A673 (cell line): ENCODE data around the gene SNRNP70. TPM values are rescaled to one million over a fixed set of nuclear protein-coding genes. Genes with fewer than 3 reads are reported as not detected.

Experiments used
- BruUV-seq: library from RNA; stranded (reverse); fragments of 400-500 nt; replicated peaks from 2 replicates; lab custom pipeline; 2021; lab: Mats Ljungman, UMichigan
- CTCF ChIA-PET: fragments of 300-600 bp; sonication (Branson Sonifier 250); formaldehyde crosslinking; loops from one replicate; lab custom pipeline; 2022; ENCODE audit warnings: antibody characterized with exemption; lab: Charles Lee
- POLR2A ChIA-PET: fragments of 300-600 bp; sonication (Branson Sonifier 250); formaldehyde crosslinking; loops from one replicate; lab custom pipeline; 2022; ENCODE audit warnings: antibody characterized with exemption; ENCODE audit not compliant: low non-redundant PET; lab: Charles Lee
- DNase-seq: peaks from one replicate; pipeline ENCODE4 v3.0.0-alpha.2; 2015; ENCODE audit warnings: low spot score
- H3K27ac ChIP-seq: fragments of 200-600 bp; sonication (generic); 2 replicates; pipeline ENCODE4 v1.5.1; 2016; ENCODE audit warnings: mixed run types, low read depth, mild to moderate bottlenecking, mixed read lengths, antibody characterized with exemption, low read length; ENCODE audit not compliant: poor library complexity, severe bottlenecking
- H3K27me3 ChIP-seq: fragments of 200-600 bp; sonication (generic); replicated peaks from 2 replicates; pipeline ENCODE4 v1.6.1; 2017; ENCODE audit warnings: mixed run types, low read depth, mild to moderate bottlenecking, mixed read lengths, antibody characterized with exemption, low read length; ENCODE audit not compliant: insufficient read depth, poor library complexity
- H3K36me3 ChIP-seq: fragments of 200-600 bp; sonication (generic); 2 replicates; pipeline ENCODE4 v1.6.1; 2016; ENCODE audit warnings: mixed run types, mild to moderate bottlenecking, mixed read lengths, antibody characterized with exemption, low read length; ENCODE audit not compliant: insufficient read depth, poor library complexity, severe bottlenecking
- H3K4me1 ChIP-seq: fragments of 200-600 bp; sonication (generic); 2 replicates; pipeline ENCODE4 v1.6.1; 2017; ENCODE audit warnings: mixed run types, mild to moderate bottlenecking, mixed read lengths, antibody characterized with exemption, low read length; ENCODE audit not compliant: insufficient read depth, poor library complexity, severe bottlenecking
- H3K4me3 ChIP-seq: fragments of 200-600 bp; sonication (generic); 2 replicates; pipeline ENCODE4 v1.5.1; 2016; ENCODE audit warnings: low read depth, mixed run types, mild to moderate bottlenecking, mixed read lengths, low read length; ENCODE audit not compliant: poor library complexity, severe bottlenecking
- H3K9me3 ChIP-seq: fragments of 200-600 bp; sonication (generic); 2 replicates; pipeline ENCODE4 v1.6.1; 2016; ENCODE audit warnings: mixed run types, low read depth, mild to moderate bottlenecking, mixed read lengths, antibody characterized with exemption, low read length; ENCODE audit not compliant: poor library complexity, severe bottlenecking
- EZH2 ChIP-seq: fragments of 200-600 bp; sonication (generic); IDR thresholded peaks from 2 replicates; pipeline ENCODE4 v1.6.1; 2017; ENCODE audit warnings: borderline replicate concordance, low read depth, mild to moderate bottlenecking, mixed read lengths, antibody characterized with exemption, low read length; ENCODE audit not compliant: poor library complexity, severe bottlenecking
- intact Hi-C: fragments of 100-400 bp; cut with micrococcal nuclease; formaldehyde crosslinking; loops from one replicate; pipeline ENCODE4 v1.10.0; 2022; ENCODE audit not compliant: unreplicated experiment
- total RNA-seq: library from RNA; stranded (reverse); gene quantifications from 2 replicates; pipeline ENCODE4 v1.2.3, GENCODE V29; 2021
- TF ChIP-seq, protein P1 (sequence below): fragments of 300-800, 200-600 bp; sonication (generic); conservative IDR thresholded peaks from 2 replicates; pipeline ENCODE4 v1.5.1; 2017; ENCODE audit warnings: low read depth, mild to moderate bottlenecking, antibody characterized with exemption, low read length, moderate library complexity, mixed read lengths

The SNRNP70 gene
- total RNA-seq, 1 experiment from 2014 or later: 295 TPM

DNA sequence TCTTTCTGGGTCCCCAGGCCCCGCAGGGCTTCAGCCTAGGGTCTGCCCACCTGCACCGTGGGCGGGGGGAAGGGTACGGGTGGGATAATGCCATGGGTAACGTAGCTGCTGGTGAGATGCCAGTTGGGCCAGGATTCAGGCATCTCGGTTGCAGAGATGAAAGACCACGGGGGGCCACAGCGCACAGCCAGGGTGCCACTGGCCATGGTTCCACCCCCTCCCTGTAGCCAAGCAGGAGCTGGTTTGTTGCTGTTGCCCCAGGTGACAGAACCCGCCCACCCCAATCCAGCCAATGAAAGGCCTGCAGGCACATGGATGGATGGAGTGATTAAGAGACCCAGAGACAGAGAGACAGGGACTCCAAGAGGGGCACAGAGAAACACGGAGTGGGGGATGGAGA, 26.7 kb upstream of the SNRNP70 start:
- no peaks in the 10 kb centered on the region for H3K9me3 ChIP-seq
- H3K27me3 ChIP-seq: no peaks in the 10 kb centered on the region
- CTCF ChIA-PET: no interaction called here
- POLR2A ChIA-PET: no interaction called here
- intact Hi-C loops: no loop called here
- peak; percentile 54 for DNase-seq
- no peak overlapping the region for H3K27ac ChIP-seq
- peaks cover 7% of the 10 kb centered on the region for H3K4me1 ChIP-seq
- no peak for TF ChIP-seq EZH2
- TF ChIP-seq, protein P1, sequence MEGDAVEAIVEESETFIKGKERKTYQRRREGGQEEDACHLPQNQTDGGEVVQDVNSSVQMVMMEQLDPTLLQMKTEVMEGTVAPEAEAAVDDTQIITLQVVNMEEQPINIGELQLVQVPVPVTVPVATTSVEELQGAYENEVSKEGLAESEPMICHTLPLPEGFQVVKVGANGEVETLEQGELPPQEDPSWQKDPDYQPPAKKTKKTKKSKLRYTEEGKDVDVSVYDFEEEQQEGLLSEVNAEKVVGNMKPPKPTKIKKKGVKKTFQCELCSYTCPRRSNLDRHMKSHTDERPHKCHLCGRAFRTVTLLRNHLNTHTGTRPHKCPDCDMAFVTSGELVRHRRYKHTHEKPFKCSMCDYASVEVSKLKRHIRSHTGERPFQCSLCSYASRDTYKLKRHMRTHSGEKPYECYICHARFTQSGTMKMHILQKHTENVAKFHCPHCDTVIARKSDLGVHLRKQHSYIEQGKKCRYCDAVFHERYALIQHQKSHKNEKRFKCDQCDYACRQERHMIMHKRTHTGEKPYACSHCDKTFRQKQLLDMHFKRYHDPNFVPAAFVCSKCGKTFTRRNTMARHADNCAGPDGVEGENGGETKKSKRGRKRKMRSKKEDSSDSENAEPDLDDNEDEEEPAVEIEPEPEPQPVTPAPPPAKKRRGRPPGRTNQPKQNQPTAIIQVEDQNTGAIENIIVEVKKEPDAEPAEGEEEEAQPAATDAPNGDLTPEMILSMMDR: no peak
- no TSS peak for BruUV-seq
- no peaks in the 10 kb centered on the region for H3K36me3 ChIP-seq
- no peak overlapping the region for H3K4me3 ChIP-seq

DNA sequence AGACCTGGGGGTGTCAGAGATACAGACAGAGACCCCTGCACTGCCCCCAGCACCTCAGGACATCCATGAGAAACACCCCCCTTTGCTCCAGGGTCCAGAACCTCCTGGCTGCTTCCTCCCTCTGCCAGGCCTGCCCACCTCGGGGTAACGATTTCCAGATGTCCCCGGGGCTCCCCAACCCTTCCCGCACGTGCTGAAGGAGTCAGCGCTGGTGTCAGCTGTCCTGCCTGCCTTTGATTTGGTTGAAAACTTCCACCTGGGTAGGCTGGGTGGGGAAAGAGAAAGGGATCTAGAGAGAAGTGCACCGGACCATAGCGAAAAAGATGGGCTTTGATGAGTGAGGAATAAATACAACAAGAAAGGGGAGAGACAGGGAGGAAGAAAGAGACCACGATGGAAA, 26.2 kb upstream of the SNRNP70 start:
- no peaks in the 10 kb centered on the region for H3K27me3 ChIP-seq
- TF ChIP-seq, protein P1: no peak
- TF ChIP-seq EZH2: no peak
- H3K4me1 ChIP-seq: peaks cover 7% of the 10 kb centered on the region
- DNase-seq: no peak
- H3K27ac ChIP-seq: no peak overlapping the region
- no peaks in the 10 kb centered on the region for H3K36me3 ChIP-seq
- H3K9me3 ChIP-seq: no peaks in the 10 kb centered on the region
- POLR2A ChIA-PET: no interaction called here
- intact Hi-C loops: no loop called here
- CTCF ChIA-PET: interaction anchor here (0.6 kb wide), 1 partner anchor 37 kb away, joined by 7 read pairs; no protein-coding TSS in a partner anchor
- H3K4me3 ChIP-seq: no peak overlapping the region
- no TSS peak for BruUV-seq

DNA sequence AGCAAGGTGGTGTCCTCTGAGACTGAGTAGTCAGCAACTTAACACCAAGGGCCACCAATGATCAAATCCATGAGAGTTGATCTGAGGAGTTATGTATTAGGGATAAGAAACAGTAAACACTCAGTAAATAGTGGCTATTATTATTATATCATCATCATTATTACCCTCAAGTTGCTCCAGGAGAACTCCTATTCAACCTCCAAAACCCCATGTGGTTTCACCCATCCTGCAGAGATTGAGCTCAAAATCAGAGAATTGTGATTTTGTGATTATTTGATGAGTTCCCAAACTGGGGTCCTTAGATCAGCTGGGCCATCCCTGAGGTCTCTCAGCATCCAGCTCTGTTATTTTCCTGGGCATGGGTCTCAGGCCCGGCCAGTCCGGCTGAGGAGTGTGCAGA, 24.3 kb upstream of the SNRNP70 start:
- Histone ChIP-seq H3K36me3 (no peaks in the 10 kb centered on the region), H3K4me1 (peaks cover 15% of the 10 kb centered on the region), H3K9me3 (no peaks in the 10 kb centered on the region), H3K4me3 (no peak overlapping the region), H3K27me3 (no peaks in the 10 kb centered on the region), H3K27ac (no peak overlapping the region)
- no TSS peak for BruUV-seq
- DNase-seq: no peak
- CTCF ChIA-PET: no interaction called here
- TF ChIP-seq, protein P1: no peak
- TF ChIP-seq EZH2: no peak
- POLR2A ChIA-PET: interaction anchor here (0.6 kb wide), 1 partner anchor 35 kb away, joined by 3 read pairs; no protein-coding TSS in a partner anchor
- intact Hi-C loops: no loop called here
